Midbrain (tissue), 1 donor: Measurements from ENCODE around the gene KLRB1.
"Not testable (repeated sequence)": the region's sequence is repeated elsewhere in the genome, so short reads cannot be mapped to it uniquely, and the experiment has no call there.

Source experiments
- DNase-seq: peaks from one replicate; lab custom pipeline; 2025; lab: John Stamatoyannopoulos, UW

KLRB1 gene

GRCh38 chr12:9619411-9620179, 11.9 kb upstream of the KLRB1 start:
- DNase-seq, result no peak

GRCh38 chr12:9618906-9619305, 11.2 kb upstream of the KLRB1 start:
- not testable (repeated sequence) for DNase-seq

- no peak for DNase-seq
Observed at GRCh38 chr12:9617124-9617523, 9.4 kb upstream of the KLRB1 start.

DNA sequence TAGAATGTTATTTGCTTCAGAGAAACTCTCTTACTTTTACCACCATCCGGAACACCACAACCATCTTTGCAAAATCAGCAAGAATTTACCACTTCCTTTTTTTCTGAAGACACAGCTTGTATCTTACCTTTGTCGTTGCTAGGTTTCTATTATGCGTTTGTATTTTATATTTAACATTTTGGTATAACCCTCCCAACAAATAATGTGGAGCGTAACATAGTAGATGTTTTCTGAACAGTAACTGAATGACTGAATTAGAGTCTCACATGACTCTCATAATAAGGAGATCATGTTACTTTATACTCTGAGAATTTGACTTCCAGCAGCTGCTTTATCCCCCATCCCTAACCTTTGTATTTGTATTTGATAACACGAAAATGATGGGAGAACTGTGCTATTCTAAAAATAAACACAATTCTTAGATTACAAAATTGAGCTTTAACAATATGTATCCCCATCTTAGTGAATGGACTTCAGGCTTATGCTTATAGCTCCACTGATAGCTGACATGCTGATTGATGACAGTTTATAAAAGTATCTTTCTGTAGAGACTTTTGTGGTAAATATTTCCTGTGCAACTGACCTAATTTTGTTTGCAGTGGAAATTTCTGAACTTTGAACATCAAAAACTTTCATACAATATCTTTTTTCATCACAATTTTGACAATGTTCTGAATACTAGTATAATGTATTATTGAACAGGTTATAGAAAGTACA, 7.9 kb upstream of the KLRB1 start:
- peak; percentile 5 for DNase-seq

DNA sequence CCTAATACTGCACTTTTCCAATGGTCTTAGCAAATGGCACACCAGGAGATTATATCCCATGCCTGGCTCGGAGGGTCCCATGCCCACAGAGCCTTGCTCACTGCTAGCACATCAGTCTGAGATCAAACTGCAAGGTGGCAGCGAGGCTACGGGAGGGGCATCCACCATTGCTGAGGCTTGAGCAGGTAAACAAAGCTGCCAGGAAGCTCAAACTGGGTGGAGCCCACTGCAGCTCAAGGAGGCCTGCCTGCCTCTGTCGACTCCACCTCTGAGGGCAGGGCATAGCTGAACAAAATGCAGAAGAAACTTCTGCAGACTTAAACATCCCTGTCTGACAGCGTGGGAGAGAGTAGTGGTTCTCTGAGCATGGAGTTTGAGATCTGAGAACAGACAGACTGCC, 2.9 kb upstream of the KLRB1 start:
- not testable (repeated sequence) for DNase-seq

DNA sequence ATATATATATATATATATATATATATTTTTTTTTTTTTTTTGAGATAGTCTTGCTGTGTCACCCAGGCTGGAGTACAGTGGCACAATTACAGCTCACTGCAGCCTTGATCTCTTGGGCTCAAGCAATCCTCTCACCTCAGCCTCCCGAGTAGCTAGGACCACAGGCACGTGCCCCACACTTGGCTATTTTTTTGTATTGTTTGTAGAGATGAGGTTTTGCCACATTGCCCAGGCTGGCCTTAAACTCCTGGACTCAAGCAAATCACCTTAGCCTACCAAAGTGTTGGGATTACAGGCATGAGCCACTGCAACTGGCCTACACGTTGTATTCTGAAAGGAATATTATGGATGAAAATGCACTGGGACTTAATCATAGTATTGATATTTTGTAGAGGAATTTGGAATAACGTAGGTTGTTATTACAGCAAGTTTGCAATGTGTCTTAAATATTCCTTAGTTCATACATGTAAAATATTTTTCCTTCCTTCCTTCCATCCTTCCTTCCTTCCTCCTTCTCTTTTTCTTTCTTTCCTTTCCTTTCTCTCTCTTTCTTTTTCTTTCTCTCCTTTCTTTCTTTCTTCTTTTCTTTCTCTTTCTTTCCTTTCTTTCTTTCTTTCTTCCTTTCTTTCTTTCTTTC, 862 bp downstream of the KLRB1 start:
- no peak for DNase-seq

DNA sequence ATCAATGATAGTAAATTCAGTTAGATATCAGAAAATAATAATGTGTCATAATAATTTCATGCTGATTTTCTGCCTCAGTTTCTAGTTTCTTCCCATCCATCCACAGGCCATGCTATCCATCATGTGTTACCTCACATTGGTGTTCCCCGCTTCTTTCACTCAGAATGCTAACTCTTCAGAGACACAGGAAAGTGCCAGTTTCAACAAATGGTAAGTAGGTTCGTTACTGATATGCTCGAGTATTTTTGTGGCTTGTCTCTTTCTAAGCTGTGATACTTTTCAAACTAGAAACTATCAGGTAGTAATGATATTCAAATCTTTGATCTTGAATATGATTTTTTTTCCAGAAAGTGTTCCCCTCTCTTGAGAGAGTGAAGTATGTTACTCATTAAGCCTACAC, 1.5 kb downstream of the KLRB1 start:
- no peak for DNase-seq

GRCh38 chr12:9605483-9605882, 2.2 kb downstream of the KLRB1 start:
- no peak for DNase-seq

GRCh38 chr12:9604287-9604686, 3.4 kb downstream of the KLRB1 start:
- no peak for DNase-seq

DNA sequence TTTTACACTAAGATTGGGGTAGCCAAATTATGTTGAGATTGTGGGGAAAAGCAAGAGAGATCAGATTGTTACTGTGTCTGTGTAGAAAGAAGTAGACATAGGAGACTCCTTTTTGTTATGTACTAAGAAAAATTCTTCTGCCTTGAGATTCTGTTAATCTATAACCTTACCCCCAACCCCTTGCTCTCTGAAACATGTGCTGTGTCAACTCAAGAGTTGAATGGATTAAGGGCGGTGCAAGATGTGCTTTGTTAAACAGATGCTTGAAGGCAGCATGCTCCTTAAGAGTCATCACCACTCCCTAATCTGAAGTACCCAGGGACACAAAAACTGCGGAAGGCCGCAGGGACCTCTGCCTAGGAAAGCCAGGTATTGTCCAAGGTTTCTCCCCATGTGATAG, 7.3 kb downstream of the KLRB1 start:
- DNase-seq, result not testable (repeated sequence)

DNA sequence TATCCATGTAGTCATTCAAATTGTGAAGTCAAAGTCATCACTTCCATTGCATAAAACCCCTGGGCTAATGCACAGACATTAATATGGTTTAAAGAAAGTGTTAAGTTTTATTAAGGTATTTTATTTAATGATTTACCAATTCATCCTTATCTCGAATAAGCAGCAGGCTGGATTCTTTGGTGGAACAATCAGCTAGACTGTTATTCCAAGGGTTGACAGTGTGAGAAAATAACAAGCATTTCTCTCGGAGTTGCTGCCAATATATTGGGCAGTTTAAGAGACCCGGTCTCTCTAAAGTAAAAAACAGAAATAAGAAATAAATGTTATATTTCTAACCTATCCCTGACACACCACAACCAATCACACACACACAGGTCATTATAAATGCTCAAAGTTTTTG, 9.4 kb downstream of the KLRB1 start:
- no peak for DNase-seq

DNA sequence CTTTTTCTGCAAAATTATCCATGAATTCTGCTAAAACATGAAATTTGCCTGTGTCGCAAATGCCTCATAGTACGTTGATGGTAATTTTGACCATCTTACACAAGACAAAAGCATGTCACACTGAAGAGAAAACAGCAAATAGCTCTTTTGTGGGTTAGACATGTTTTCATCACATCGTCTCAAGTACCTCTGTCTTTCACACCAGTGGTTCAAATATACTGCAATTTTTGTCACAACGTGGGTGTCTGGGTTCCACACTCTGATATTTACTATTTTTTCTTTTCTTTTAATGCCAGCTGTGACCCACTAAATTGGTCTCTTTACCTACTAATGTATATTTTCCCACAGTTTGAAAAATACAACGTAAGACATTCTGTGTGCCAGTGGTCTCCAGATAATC, 10.4 kb downstream of the KLRB1 start:
- no peak for DNase-seq

- no peak for DNase-seq
Observed at GRCh38 chr12:9590441-9590840, 17.3 kb downstream of the KLRB1 start.

GRCh38 chr12:9588749-9589148, 19.0 kb downstream of the KLRB1 start:
- no peak for DNase-seq

GRCh38 chr12:9587987-9588600, 19.6 kb downstream of the KLRB1 start:
- DNase-seq, result no peak

- not testable (repeated sequence) for DNase-seq
Observed at GRCh38 chr12:9577729-9578128, 30.0 kb downstream of the KLRB1 start.

DNA sequence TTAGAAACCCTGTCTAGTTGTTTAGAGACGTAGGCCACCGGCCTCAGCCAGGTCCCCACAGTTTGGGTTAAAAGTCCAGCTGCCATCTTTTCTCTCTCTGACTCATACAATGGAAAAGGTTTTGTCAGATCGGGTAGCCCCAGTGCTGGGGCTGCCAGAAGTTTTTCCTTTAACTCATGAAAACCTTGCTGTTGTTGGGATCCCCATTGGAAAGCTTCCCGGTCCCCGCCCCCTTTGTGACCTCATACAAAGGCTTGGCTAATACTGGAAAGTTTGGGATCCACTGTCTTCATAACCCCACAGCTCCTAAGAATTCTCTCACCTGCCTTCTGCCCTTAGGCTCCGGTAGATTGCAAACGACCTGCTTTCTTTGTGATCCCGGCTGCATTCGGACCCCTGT, 40.6 kb downstream of the KLRB1 start:
- not testable (repeated sequence) for DNase-seq

GRCh38 chr12:9566113-9566512, 41.6 kb downstream of the KLRB1 start:
- not testable (repeated sequence) for DNase-seq

DNA sequence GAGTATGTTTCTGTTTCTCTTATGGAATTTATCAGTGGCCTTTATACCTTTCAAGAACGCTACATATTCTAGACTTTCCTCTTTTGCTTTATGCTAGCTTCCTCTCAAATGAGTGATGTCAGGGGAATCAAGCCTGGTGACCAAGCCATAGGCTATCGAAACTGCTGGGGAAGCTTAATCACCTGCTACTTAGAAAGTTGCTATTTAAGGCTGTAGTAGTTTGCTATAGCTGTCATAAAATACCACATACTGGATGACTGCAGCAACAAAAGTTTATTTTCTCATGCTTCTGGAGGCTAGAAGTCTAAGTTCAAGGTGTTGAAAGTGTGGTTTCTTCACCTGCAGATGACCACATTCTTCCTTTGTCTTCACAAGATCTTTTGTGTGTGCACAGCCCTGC, 43.3 kb downstream of the KLRB1 start:
- not testable (repeated sequence) for DNase-seq

DNA sequence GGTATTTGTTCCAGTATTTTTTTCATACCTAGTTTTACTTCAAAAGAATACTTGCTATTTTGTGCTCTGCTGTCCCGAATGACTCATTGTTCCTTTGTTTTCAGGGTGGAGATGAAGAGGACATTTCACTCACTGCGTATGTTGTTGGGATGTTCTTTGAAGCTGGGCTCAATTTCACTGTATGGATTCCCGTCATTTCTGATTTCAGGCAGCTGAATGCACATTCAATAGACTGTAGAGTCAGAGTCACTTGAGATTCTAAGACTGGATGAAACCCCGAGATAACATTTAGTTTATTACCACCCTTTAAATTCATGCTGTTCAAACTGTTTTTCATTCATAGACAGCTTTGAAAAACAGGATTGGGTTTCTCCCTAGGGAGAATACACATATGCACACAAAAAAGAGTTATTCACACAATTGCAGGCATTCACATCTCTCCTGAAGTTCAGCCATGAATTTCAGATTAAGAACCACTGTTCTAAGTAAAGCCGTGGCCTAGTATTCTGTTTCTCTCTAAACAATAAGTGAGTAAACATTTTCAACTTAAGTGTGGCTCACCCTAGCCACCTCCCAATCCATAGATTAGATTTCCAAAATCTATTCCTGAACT, 44.8 kb downstream of the KLRB1 start:
- not testable (repeated sequence) for DNase-seq

DNA sequence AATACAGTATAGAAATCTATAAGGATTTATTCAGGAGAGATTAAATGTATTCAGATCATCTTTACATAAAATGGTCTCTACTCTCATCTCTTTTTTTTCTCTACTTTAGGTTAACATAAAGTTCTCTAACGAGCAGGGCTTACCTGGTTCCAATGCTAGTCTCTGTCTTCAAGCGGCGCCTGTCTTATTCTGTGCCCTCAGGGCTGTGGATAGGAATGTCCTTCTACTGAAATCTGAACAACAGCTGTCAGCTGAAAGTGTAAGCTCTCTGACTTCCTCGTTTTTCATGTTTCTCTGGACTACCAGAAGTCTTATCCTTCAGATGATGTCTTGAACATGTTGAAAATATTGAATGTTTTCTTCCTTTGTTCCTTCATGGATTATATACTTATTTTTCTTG, 62.2 kb downstream of the KLRB1 start:
- DNase-seq, result not testable (repeated sequence)
